Measurements from ENCODE around the gene RAB17.

RAB17 gene

GRCh38 chr2:237556773-237557632, 33.5 kb downstream of the RAB17 start:
- DNase-seq = no peak

- no peak for DNase-seq
Measured at GRCh38 chr2:237555560-237555959, 35.0 kb downstream of the RAB17 start.

DNA sequence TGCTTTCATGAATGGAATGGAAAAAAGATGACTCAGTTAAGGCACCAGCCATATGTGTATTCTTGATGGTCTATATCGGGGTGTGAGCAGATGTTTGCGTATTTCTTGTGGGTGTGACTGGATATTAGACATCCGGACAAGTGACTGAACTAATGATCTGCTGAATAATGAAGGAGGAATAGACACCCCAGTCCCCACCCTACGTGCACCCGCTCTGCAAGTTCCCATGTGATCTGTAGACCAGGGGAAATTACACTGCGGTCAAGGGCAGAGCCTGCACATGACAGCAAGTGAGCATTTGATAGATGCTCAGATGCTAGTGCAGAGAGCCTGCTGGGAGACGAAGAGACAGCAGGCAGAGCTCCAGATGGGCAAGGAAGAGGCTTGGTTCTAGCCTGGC, 36.6 kb downstream of the RAB17 start:
- no peak for DNase-seq

- no peak for DNase-seq
Measured at GRCh38 chr2:237552908-237553307, 37.6 kb downstream of the RAB17 start.

- no peak for DNase-seq
Measured at GRCh38 chr2:237551071-237551574, 39.4 kb downstream of the RAB17 start.

DNA sequence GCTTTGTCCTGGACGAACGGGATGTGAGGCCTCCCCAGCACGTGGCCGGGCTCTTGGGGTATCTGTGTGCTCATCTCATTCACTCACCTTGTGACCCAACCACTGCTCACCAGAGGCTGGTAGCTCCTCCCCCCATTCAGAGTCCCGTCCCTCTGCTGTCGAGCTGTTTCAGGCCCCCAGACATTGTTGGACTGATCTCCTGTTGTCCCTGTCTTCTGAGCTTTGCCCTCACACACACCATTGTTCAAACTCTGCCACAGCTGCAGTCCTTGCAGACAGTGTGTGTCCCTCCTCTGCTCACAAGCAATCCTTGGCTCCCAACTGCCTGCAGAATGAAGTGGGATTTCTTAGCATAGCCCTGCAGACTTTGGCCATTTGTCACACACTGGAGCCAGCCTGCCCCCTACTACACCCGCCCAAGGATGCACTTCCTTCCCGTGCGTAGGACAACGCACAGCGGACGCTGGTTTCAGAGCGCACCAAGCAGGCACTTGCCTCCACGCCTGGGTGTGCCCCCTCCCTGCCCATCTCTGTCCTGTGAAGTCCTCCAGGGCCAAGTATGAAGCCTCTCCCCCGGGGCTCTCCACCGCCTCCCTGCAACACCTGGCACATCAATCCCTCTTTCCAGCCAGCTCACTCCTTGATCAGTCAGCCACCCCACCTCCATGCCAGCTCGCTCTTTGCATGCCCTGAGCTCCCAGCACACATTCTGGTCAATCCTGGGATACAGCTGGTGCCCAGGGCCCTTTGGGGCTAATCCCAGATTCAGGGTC, 40.7 kb downstream of the RAB17 start:
- no peak for DNase-seq

- no peak for DNase-seq
Measured at GRCh38 chr2:237549216-237549615, 41.3 kb downstream of the RAB17 start.

- DNase-seq = no peak
Measured at GRCh38 chr2:237547841-237548416, 42.6 kb downstream of the RAB17 start.

DNA sequence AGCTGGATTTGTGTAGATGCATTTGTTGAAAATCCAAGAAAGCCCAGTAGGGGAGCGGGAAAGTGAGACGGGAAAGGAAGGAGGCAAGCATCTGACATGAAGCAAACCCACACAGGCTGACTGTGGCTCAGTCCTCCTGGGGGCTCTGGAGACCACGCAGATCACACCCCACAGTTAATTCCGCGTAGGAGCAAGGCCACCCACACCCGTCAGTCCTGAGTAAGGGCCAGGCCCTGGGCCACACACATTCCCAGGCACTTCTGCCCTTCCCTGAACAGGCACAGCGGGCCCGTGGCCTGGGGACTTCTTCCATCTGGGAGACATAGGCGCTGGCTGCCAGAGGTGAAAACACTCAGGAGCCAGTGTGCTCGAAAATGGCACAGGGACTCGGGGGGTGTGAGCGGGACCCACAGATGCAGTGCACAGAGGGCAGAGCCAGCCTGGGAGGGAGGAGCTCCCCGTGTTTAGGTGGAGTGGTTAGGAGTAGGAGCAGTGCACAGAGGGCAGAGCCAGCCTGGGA, 43.6 kb downstream of the RAB17 start:
- DNase-seq = peak; percentile 41

GRCh38 chr2:237546040-237546875, 44.3 kb downstream of the RAB17 start:
- DNase-seq = peak; percentile 54

- DNase-seq = no peak
Measured at GRCh38 chr2:237542001-237542704, 48.4 kb downstream of the RAB17 start.

DNA sequence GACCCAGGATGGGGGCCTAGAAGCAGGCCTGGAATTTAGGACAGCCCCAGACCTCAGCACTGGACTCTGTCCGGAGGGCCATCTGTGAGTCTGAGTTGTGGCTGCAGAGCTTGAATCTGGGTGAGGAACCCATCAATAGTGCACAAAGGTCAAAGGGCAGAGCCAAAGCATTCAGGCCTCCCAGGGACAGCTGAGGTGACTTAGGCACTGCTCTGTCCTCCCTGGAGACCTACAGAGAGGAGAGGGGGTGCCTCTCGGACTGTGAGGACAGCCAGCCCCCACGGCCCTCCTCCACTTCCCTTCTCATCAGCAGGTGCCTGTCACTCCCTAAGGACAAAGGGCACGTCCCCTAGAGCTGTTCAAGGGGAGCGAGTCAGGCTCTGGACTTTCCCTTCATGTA, 49.3 kb downstream of the RAB17 start:
- no peak for DNase-seq

DNA sequence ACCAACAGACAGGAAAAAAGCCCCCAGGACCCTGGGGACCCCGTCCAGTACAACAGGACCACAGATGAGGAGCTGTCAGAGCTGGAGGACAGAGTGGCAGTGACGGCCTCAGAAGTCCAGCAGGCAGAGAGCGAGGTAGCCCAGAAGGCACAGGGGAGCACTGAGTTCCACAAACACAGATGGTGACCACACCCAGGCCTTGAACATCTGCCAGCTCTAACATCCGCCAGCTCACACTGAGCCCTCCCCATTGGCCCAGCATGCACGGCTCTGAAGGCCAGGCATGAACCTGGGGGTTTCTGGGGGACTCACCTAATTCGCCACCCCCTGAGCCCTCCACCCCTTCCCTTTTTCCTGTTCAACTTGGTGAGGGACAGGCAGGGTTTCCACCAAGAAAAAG, 49.7 kb downstream of the RAB17 start:
- DNase-seq = no peak

GRCh38 chr2:237540223-237540775, 50.2 kb downstream of the RAB17 start:
- DNase-seq = peak; percentile 45

DNA sequence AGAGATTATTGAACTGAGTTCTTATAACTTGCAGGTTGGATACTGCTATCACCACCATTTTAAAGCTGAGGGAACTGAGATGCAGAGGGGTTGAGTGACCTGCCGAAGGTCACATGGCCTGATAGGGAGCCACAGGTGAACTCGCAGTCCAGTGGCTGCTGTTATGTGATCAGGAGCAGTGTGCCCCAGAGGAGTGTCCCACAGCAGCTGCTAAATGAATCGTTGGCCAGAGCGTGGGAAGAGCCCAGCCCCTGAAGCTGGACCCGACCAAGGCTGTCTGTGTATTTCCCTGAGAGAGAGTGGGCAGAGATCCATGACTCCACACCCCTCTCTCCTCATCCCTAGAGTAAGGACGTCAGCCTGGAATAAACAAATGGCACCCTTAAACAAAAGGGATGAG, 50.9 kb downstream of the RAB17 start:
- no peak for DNase-seq

- DNase-seq = no peak
Measured at GRCh38 chr2:237538901-237539300, 51.6 kb downstream of the RAB17 start.

DNA sequence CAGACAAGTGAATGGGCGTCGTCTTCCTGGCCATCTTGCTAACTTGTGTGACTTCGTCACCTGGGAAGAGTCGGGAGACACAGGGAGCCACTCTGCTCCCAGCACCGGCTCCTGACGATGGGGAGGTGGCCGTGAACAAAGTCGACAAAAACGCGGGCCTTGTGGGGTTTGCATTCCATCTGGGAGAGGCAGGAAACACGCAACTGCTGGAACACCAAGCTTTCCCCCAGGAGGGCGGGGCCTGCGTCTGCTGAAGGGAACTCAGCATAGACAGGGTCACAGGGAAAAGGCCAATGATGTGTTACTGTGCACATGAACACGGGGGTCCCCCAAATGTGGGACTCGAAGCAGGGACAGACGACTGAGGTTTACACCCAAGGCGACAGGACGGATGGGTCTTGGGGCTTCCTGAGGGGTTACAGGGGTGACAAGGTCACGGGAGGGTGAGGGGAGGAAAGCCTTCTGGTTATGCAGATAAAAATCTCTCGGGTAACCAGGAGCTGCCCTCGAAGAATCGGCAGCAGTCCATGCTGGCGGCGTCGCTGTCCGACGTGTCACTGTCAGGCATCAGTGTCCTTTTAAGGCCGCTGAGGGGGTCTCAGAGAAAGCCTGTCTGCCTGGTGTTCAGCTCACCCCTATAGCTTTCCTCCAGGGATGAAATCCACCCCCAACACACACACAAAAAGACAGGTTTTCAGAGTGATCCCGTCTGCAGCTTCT, 52.4 kb downstream of the RAB17 start:
- DNase-seq = peak; percentile 46

DNA sequence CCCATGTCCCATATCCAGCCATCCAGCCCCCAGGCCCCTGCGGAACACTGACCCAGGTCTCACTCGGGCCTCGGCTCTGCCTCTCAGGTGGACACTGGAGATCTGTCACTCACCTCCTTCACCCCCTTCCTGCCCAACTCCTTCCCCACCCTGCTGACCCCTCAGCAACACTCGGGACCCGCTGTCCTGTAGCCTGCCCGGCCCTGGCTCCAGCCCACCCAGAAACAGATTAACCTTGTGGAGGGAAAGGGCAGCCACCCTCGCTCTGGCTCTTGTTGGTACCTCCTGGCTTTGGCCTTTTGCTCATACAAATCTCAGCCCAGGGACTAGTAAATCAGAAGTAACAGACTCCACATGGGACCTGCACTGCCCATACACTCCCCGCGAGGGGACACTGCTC, 53.9 kb downstream of the RAB17 start:
- no peak for DNase-seq

DNA sequence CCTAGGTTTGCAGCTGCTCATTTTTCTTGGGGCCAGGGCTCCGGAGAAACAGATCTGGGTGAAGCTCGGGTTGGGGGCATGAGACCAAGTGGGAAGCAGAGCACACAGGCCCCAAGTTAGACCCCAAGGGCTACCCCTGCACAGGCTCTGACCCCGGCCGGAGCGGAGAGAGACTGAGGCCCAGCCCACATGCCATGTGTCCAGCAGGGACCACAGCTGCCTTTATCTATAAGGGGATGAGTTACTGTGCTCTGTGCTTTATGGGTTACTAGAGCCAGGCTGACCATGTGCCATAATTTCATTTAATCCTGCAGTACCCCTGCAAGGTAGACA, 54.5 kb downstream of the RAB17 start:
- DNase-seq = no peak

GRCh38 chr2:237535385-237536082, 55.0 kb downstream of the RAB17 start:
- DNase-seq = no peak
